ENCODE results near the gene HMGB1.

DNA sequence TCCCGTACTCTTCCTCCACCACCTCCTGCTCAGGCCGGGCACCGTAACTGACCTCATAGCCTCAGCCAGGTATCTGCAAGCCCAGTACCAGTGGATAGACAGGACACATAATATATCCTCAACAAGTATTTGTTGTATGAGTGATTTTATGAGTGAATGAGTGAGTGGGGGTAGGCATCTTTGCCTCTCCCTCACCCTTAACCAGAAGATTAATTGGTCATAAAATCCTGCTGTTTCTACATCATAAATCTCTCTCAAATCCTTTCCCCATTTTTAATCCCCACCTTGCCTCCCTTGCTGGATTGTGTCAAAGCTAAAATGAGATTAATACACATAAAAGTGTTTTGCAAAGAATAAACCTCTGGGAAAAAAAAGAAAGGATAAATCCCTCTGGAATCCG is 44.4 kb upstream of the HMGB1 start:
- TF ChIP-seq, protein P1, sequence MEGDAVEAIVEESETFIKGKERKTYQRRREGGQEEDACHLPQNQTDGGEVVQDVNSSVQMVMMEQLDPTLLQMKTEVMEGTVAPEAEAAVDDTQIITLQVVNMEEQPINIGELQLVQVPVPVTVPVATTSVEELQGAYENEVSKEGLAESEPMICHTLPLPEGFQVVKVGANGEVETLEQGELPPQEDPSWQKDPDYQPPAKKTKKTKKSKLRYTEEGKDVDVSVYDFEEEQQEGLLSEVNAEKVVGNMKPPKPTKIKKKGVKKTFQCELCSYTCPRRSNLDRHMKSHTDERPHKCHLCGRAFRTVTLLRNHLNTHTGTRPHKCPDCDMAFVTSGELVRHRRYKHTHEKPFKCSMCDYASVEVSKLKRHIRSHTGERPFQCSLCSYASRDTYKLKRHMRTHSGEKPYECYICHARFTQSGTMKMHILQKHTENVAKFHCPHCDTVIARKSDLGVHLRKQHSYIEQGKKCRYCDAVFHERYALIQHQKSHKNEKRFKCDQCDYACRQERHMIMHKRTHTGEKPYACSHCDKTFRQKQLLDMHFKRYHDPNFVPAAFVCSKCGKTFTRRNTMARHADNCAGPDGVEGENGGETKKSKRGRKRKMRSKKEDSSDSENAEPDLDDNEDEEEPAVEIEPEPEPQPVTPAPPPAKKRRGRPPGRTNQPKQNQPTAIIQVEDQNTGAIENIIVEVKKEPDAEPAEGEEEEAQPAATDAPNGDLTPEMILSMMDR (conservative IDR thresholded peaks at IDR 0.05 in 1 of 2, IDR thresholded peaks at IDR 0.05 in 1 of 2; ENCODE audit: low read depth in 1 of 2, low read length in 2 of 2): no peak
- no peak for TF ChIP-seq EZH2 (IDR thresholded peaks at IDR 0.05; ENCODE audit: low read length, missing control alignments)

All from fibroblast of lung (primary cell).